Measurements from ENCODE around the gene FBXL4.

Gene FBXL4

GRCh38 chr6:98958776-98959175 is 11.0 kb upstream of the FBXL4 start:
- no peaks in the 10 kb centered on the region for H3K4me1 Mint-ChIP-seq
- no peaks in the 10 kb centered on the region for H3K9me3 Mint-ChIP-seq
- no peak for DNase-seq
- peaks cover 3% of the 10 kb centered on the region for H3K27me3 Mint-ChIP-seq (ENCODE audit: low read depth, poor library complexity)
- no peaks in the 10 kb centered on the region for H3K36me3 Mint-ChIP-seq (ENCODE audit: low read depth)
- TF ChIP-seq, protein P1, sequence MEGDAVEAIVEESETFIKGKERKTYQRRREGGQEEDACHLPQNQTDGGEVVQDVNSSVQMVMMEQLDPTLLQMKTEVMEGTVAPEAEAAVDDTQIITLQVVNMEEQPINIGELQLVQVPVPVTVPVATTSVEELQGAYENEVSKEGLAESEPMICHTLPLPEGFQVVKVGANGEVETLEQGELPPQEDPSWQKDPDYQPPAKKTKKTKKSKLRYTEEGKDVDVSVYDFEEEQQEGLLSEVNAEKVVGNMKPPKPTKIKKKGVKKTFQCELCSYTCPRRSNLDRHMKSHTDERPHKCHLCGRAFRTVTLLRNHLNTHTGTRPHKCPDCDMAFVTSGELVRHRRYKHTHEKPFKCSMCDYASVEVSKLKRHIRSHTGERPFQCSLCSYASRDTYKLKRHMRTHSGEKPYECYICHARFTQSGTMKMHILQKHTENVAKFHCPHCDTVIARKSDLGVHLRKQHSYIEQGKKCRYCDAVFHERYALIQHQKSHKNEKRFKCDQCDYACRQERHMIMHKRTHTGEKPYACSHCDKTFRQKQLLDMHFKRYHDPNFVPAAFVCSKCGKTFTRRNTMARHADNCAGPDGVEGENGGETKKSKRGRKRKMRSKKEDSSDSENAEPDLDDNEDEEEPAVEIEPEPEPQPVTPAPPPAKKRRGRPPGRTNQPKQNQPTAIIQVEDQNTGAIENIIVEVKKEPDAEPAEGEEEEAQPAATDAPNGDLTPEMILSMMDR (IDR thresholded peaks at IDR 0.05) = no peak
- H3K4me3 Mint-ChIP-seq = no peak overlapping the region
- no peak overlapping the region for H3K27ac Mint-ChIP-seq

DNA sequence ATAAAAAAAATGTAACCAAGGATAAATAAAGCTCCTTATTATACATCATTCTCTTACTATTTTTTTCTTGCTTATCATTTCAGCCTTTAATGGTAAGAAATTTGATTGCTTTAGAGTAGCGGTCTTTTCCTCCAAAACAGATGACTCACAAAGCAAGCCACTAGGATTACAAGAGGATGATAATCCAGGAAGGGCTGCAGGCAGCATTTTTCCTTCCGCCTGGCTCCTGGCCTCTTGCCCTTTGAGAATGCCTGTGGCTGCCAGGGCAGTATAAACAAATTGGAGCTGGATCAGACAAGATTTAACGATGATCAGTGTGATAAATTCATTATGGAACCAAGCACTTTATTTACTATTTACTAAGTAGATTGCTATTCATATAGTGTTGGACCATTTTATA is 9.7 kb upstream of the FBXL4 start:
- Mint-ChIP-seq H3K27me3 (ENCODE audit: low read depth, poor library complexity) (peaks cover 8% of the 10 kb centered on the region), H3K36me3 (ENCODE audit: low read depth) (no peaks in the 10 kb centered on the region), H3K27ac (no peak overlapping the region), H3K4me3 (no peak overlapping the region), H3K4me1 (no peaks in the 10 kb centered on the region), H3K9me3 (no peaks in the 10 kb centered on the region)
- DNase-seq = no peak
- TF ChIP-seq, protein P1 (IDR thresholded peaks at IDR 0.05) = no peak

DNA sequence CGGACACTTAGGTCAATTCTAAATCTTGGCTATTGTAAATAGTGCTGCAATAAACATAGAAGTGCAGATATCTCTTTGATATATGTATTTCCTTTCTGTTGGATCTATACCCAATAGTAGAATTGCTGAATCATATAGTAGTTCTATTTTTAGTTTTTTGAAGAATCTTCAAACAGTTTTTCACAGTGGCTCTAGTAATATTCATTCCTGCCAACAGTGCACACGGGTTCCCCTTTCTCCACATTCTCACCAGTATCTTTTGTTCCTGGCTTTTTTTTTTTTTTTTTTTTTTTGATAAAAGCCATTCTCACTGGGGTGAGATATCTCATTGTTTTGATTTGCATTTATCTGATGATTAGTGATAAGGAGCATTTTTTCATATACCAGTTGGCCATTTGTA is 1.8 kb upstream of the FBXL4 start:
- H3K4me3 Mint-ChIP-seq = no peak overlapping the region
- H3K27me3 Mint-ChIP-seq (ENCODE audit: low read depth, poor library complexity) = peaks cover 11% of the 10 kb centered on the region
- TF ChIP-seq, protein P1 (IDR thresholded peaks at IDR 0.05) = no peak
- H3K4me1 Mint-ChIP-seq = peaks cover 18% of the 10 kb centered on the region
- no peak for DNase-seq
- no peak overlapping the region for H3K27ac Mint-ChIP-seq
- peaks cover 13% of the 10 kb centered on the region for H3K36me3 Mint-ChIP-seq (ENCODE audit: low read depth)
- peaks cover 22% of the 10 kb centered on the region for H3K9me3 Mint-ChIP-seq

- Mint-ChIP-seq H3K27me3 (ENCODE audit: low read depth, poor library complexity) (peaks cover 5% of the 10 kb centered on the region), H3K4me3 (peak overlapping the region; percentile 93)
Measured at GRCh38 chr6:98946879-98947410, 801 bp downstream of the FBXL4 start.

DNA sequence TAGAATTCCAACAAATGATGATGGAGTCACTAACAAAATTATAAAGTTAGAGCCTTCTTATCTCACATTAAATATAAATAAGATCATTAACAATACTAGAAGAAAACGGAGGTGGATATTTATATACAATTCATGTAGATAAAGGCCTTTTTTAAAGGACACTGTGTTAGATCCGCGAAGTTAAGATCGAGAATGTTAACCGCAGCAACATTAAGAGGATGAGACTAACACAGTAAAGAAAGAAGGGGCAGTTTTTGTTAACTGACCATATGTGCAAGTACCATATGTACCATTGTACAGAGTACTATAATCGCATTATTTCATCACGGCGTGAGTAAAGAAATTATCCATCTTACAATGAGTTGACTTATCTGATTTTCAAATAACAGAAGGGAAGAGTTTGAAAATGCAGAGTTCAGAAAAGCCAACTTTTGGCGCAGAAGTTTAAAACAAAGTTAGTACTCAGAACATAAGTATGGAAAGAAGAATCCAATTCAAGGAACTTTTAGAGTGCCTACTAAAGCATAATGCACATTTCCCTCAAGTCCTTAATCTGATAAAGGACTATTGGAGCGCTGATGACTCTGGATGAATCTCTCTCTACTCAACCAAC is 1.4 kb downstream of the FBXL4 start:
- no peak for DNase-seq
- Mint-ChIP-seq H3K4me3 (peak overlapping the region; percentile 93), H3K27ac (no peak overlapping the region), H3K27me3 (ENCODE audit: low read depth, poor library complexity) (peaks cover 5% of the 10 kb centered on the region), H3K36me3 (ENCODE audit: low read depth) (peaks cover 43% of the 10 kb centered on the region), H3K4me1 (peaks cover 18% of the 10 kb centered on the region), H3K9me3 (peaks cover 54% of the 10 kb centered on the region)
- TF ChIP-seq, protein P1 (IDR thresholded peaks at IDR 0.05) = no peak

More at GRCh38 chr6:98946879-98947410, 801 bp downstream of the FBXL4 start:
- Mint-ChIP-seq H3K36me3 (ENCODE audit: low read depth) (peaks cover 37% of the 10 kb centered on the region), H3K4me1 (peaks cover 18% of the 10 kb centered on the region), H3K9me3 (peaks cover 49% of the 10 kb centered on the region), H3K27ac (no peak overlapping the region)
- TF ChIP-seq, protein P1 (IDR thresholded peaks at IDR 0.05) = no peak
- DNase-seq = no peak
